Fibroblast of lung (primary cell): ENCODE measurements around the gene NTMT2.

Source experiments
- CTCF ChIP-seq, 2 donors: IDR thresholded peaks in 1 of 2; conservative IDR thresholded peaks in 1 of 2; 1 replicate in 1 of 2; 2 replicates in 1 of 2; pipeline ENCODE4 v1.5.1; 2011 to 2012; ENCODE audit warnings: low read length in 2 of 2, control low read depth in 1 of 2, inconsistent platforms in 1 of 2, low read depth in 1 of 2, mild to moderate bottlenecking in 1 of 2
- EZH2 ChIP-seq: IDR thresholded peaks from 2 replicates; pipeline ENCODE4 v1.5.1; 2012; ENCODE audit warnings: low read length, control low read depth, mild to moderate bottlenecking; ENCODE audit errors: missing control alignments

GRCh38 chr1:170164103-170164763 lies 18.5 kb downstream of the NTMT2 start:
- TF ChIP-seq CTCF (conservative IDR thresholded peaks at IDR 0.05 in 1 of 2, IDR thresholded peaks at IDR 0.05 in 1 of 2; ENCODE audit: low read depth in 1 of 2, low read length in 2 of 2) (no peak), EZH2 (no peak)
